WERI-Rb-1 (cell line): Measurements from ENCODE around the gene TOGARAM2.

Experiments used
- DNase-seq: peaks from one replicate; pipeline ENCODE4 v3.0.0-alpha.2; 2020
- H3K27ac ChIP-seq: fragments of 250-450 bp; sonication (Bioruptor Pico); 2 replicates; pipeline ENCODE4 v1.5.1; 2020; ENCODE audit warnings: mild to moderate bottlenecking, moderate library complexity
- H3K27me3 ChIP-seq: fragments of 250-450 bp; sonication (Bioruptor Pico); 2 replicates; pipeline ENCODE4 v1.5.1; 2021; ENCODE audit warnings: mild to moderate bottlenecking, low read depth, moderate library complexity; ENCODE audit not compliant: insufficient read depth, severe bottlenecking
- H3K36me3 ChIP-seq: fragments of 250-450 bp; sonication (Bioruptor Pico); 2 replicates; pipeline ENCODE4 v1.5.1; 2020; ENCODE audit warnings: mild to moderate bottlenecking, moderate library complexity
- H3K4me3 ChIP-seq: 2 replicates; pipeline ENCODE4 v1.5.1; 2011; ENCODE audit warnings: low read depth, mild to moderate bottlenecking, control low read depth, low read length
- H3K9me3 ChIP-seq: fragments of 250-450 bp; sonication (Bioruptor Pico); 2 replicates; pipeline ENCODE4 v1.5.1; 2021; ENCODE audit warnings: mild to moderate bottlenecking, moderate library complexity; ENCODE audit not compliant: severe bottlenecking
- TF ChIP-seq, protein P1 (sequence below): IDR thresholded peaks from 2 replicates; pipeline ENCODE4 v1.5.1; 2011; ENCODE audit warnings: low read depth, mild to moderate bottlenecking, control low read depth, inconsistent platforms, low read length

Gene TOGARAM2

DNA sequence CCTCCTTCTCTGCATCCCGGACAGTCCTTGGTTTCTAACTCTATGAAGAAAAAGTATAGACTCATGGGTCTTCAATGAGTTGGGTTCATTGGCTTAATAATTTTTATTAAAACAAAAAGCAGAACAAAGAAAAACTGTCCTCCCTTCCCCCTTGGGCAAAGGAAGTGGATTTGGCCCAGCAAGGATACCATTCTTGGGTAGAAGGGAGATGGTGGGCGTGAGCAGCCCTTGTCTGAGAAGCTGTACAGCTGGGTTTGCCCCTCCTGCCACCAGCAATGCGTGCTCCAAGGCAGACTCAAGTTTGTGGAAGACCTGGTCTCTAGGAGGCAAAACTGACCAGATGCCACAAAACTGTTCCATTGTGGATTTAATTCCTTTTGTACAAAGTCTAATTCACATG lies 80.5 kb downstream of the TOGARAM2 start:
- TF ChIP-seq, protein P1, sequence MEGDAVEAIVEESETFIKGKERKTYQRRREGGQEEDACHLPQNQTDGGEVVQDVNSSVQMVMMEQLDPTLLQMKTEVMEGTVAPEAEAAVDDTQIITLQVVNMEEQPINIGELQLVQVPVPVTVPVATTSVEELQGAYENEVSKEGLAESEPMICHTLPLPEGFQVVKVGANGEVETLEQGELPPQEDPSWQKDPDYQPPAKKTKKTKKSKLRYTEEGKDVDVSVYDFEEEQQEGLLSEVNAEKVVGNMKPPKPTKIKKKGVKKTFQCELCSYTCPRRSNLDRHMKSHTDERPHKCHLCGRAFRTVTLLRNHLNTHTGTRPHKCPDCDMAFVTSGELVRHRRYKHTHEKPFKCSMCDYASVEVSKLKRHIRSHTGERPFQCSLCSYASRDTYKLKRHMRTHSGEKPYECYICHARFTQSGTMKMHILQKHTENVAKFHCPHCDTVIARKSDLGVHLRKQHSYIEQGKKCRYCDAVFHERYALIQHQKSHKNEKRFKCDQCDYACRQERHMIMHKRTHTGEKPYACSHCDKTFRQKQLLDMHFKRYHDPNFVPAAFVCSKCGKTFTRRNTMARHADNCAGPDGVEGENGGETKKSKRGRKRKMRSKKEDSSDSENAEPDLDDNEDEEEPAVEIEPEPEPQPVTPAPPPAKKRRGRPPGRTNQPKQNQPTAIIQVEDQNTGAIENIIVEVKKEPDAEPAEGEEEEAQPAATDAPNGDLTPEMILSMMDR = no peak
- Histone ChIP-seq H3K27me3 (no peaks in the 10 kb centered on the region), H3K4me3 (no peak overlapping the region)

DNA sequence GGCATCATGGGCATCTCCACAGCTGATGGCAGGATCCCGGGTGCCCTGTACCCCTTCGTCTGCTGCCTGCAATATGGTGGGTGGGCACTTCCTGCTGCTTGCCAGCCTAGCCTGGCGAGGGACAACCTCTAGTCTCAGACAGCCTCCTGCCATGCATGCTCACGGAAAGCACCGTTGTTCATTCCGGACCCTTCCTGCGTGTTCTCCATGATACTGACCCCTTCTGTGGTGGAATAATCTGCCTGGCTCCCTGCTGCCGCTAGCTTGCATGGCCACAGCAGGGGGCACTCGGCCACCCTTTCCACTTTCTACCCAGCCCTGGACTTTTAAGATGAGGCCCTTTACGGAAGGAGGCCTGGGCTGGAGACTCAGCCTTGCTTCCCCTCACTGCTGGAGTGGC lies 81.3 kb downstream of the TOGARAM2 start:
- Histone ChIP-seq H3K4me3 (no peak overlapping the region), H3K27me3 (no peaks in the 10 kb centered on the region), H3K36me3 (peaks cover 3% of the 10 kb centered on the region; the same call in 1 of the 2 replicates), H3K9me3 (no peaks in the 10 kb centered on the region), H3K27ac (no peak overlapping the region)
- DNase-seq = no peak
- TF ChIP-seq, protein P1 = no peak

More for the DNA sequence above, 80.5 kb downstream of the TOGARAM2 start:
- H3K36me3 ChIP-seq = peaks cover 3% of the 10 kb centered on the region; the same call in 1 of the 2 replicates
- no peak overlapping the region for H3K27ac ChIP-seq
- H3K9me3 ChIP-seq = no peaks in the 10 kb centered on the region
- DNase-seq = no peak

DNA sequence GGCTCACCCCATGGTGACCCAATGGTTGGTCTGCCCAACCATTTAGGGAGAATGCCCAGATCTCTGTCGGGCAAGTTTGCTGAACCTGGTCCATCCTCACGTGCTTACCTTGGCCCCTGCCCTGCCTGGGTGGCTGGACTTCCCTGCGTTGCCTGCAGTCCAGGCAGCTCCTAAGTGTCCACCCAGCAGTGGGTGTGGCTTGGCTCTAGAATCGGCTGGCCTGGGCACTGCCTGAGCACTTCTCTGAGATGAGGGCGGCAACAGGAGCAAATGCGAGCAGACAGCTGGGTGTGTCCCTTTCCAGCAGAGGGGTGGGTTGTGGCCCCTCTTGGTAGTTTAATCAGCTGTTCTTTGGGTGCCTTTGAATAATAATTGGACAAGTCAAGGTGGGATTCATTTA lies 82.0 kb downstream of the TOGARAM2 start:
- no peak for DNase-seq
- peaks cover 3% of the 10 kb centered on the region; the same call in 1 of the 2 replicates for H3K36me3 ChIP-seq
- TF ChIP-seq, protein P1 = no peak
- H3K27ac ChIP-seq = no peak overlapping the region
- H3K9me3 ChIP-seq = no peaks in the 10 kb centered on the region
- no peaks in the 10 kb centered on the region for H3K27me3 ChIP-seq
- H3K4me3 ChIP-seq = no peak overlapping the region

DNA sequence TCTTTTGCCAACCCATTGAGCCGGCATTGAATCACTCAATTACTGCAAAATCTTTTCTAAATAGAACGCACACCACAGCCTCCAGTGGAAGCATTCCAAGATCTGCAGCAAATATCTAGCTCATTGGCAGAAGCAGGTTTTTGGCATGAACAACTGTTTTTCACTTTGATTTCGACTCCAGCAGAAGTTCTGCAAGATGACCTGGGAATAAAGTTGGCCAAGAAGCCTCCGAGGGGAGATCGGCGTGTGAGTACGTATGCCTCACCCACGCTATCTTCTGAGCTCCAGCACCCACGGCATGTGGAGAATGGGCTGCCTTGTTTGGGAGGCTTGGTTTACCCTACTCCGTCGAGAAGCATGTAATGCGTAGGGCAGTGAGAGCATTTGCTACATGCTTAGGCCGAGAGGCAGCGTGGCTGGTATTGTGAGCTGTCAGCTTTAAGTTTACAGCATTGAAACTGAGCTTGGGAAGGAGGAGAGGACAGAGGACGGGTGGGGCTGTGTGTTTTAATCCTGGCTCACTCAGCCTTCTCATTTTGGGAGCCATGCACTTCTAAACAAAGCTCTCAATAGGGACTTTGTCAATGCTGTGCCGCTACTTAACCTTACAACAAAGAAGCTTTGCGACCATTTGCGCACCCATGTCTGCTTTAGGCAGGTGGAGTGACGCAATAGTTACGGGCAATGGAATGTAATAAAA lies 82.7 kb downstream of the TOGARAM2 start:
- Histone ChIP-seq H3K27ac (no peak overlapping the region), H3K9me3 (no peaks in the 10 kb centered on the region), H3K27me3 (no peaks in the 10 kb centered on the region), H3K36me3 (peaks cover 3% of the 10 kb centered on the region; the same call in 1 of the 2 replicates), H3K4me3 (no peak overlapping the region)
- TF ChIP-seq, protein P1 = no peak
- DNase-seq = no peak

DNA sequence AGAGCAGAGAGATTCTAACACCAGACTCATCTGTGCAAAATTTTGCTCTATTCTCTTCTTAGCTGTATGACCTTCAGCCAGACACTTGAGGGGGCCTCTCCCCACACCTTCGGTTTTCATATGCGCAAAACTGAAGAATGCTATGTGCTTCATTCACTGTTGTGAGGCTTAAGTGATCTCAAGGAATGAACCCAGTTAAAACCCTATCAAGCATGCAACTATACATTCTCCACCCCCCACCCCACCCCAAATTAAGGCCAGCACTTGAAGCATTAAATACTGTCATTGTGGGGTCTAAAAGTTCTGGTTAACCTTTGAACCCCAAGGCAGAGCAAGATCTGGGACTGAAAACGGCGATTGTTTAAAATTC lies 83.2 kb downstream of the TOGARAM2 start:
- peaks cover 3% of the 10 kb centered on the region; the same call in 1 of the 2 replicates for H3K36me3 ChIP-seq
- TF ChIP-seq, protein P1 = no peak
- no peak for DNase-seq
- H3K27me3 ChIP-seq = no peaks in the 10 kb centered on the region
- no peak overlapping the region for H3K27ac ChIP-seq
- H3K9me3 ChIP-seq = no peaks in the 10 kb centered on the region
- no peak overlapping the region for H3K4me3 ChIP-seq

DNA sequence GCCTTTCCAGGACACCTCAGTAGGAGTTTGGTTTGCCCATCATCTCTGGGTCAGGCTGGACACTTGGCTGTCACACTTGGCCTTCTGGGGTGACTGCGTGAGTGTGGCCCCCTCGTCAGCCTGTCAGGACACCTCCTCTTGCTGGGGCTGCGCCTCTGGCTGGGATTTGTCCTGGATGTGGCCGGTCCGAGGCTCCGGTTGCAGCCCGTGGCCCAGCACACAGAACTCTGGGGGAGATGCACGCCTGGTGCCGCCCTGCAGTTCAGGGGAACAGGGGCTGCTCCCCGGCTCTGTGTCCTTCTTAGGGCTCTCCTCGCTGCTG lies 83.6 kb downstream of the TOGARAM2 start:
- no peaks in the 10 kb centered on the region for H3K9me3 ChIP-seq
- TF ChIP-seq, protein P1 = no peak
- H3K27me3 ChIP-seq = no peaks in the 10 kb centered on the region
- H3K36me3 ChIP-seq = peaks cover 3% of the 10 kb centered on the region; the same call in 1 of the 2 replicates
- no peak overlapping the region for H3K27ac ChIP-seq
- no peak overlapping the region for H3K4me3 ChIP-seq
- DNase-seq = no peak
